Renal pelvis (tissue), 3 donors: Measurements from ENCODE around the gene MAPK6. TPM values are rescaled to one million over a fixed set of nuclear protein-coding genes. Genes with fewer than 3 reads are reported as not detected.

Source experiments
- polyA plus RNA-seq, 3 donors: library from polyadenylated mRNA; unstranded; fragments of 120-200 nt; gene quantifications; one replicate each; pipeline ENCODE4 v1.2.1, GENCODE V29; 2013; ENCODE audit not compliant: insufficient read length in 3 of 3

Gene MAPK6
- polyA plus RNA-seq, 3 donors, result 35.5 to 39.5 (median 37.2) TPM

Other genes starting within 250 kb of the MAPK6 start
- gene TMOD3, start 189.6 kb upstream of the MAPK6 start, polyA plus RNA-seq, result 10 to 100 TPM; 42.8 to 50.9 (median 48.5) TPM
- gene LEO1, start 47.4 kb upstream of the MAPK6 start, polyA plus RNA-seq, result 10 to 100 TPM; 26.4 to 36.6 (median 33.7) TPM
- 1 to 10 TPM in 2 of 3 donors, under 1 TPM in 1; 0.87 to 1.4 (median 1.2) TPM for gene BCL2L10, start 93.6 kb downstream of the MAPK6 start, polyA plus RNA-seq
- 10 to 100 TPM; 15.6 to 21.9 (median 17.0) TPM for gene GNB5, start 172.2 kb downstream of the MAPK6 start, polyA plus RNA-seq